ENCODE measurements around the gene METTL26.

Gene METTL26

DNA sequence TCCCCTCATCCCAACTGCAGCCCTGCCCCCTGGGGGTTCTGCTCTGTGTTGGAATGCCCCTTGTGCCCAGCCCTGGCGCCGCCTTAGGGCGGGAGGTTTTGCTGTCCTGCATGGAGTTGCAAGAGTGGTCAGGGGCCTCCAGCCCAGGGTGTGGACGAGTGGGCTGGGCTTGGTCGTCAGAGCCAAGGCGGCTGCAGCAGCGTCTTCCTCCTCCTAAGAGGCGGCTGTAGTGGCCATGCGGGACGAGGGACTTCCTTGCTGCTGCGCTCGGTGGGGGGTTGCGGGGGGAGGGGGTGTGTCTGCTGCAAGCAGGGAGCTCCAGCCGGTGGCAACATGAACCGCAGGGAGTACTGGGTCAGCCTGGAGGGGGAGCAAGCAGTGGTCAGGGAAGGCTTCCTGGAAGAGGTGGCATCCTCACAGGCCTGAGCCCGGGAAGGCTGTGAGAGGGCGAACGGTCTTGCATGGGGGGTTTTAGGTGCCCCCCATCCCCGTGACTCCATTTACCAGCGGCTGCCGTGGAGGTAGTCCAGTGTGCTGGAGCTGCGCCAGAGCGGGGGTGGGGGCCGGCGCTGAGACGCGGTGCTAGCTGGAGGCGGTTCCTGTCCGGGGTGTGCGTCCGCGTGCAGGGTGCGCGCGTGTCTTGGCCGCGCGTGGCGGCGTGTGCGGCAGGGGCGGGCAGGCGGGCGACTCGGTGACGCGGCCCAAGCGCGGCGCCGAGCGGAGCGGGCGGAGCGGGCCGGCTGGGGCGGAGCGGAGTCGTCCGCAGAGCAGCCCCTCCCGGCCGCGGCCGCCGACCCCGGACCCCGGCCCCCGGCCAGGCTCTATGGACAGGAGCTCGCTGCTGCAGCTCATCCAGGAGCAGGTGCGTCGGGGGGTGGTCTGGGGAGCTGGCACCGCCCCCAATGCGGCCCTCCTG is 39.1 kb upstream of the METTL26 start, which contains the start of gene RHBDL1:
Gene RHBDL1, plus strand, starts transcription at position 704 of the 916 bp plus-strand sequence. Its CDS starts 120 bp downstream, at position 824.
- DNase-seq: no peak

DNA sequence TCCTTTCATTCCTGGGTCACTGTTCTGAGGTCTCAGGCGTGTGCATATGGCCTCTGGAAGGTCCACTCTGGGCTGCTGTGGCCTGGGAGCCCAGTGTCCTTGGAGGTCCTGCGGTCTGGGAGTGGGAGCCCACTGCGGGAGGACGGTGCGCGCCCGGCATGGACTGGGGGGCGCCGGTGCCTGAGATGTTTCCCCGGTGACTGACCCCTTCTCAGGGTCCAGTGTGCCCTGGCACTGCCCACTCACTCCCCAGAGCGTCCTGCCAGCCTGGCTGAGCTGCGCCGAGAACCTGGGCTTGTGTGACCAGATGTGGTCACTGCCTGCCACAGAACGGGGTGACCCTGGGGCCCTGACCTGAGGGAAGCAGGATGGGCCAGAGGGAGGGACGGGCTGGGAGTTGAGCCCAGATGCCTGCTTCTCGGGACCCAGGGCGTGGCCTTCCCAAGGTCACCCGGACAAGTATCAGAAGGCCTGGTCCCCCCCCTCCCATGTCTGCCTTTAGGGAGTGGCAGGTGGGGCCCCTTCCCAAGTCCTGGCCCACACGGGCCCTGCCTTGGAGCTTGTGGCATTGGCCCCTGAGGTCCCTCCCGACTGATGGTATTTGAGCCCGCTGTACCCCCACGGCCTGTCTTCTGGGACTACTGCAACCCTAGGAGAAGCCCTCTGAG is 38.2 kb upstream of the METTL26 start:
- no peak for DNase-seq

DNA sequence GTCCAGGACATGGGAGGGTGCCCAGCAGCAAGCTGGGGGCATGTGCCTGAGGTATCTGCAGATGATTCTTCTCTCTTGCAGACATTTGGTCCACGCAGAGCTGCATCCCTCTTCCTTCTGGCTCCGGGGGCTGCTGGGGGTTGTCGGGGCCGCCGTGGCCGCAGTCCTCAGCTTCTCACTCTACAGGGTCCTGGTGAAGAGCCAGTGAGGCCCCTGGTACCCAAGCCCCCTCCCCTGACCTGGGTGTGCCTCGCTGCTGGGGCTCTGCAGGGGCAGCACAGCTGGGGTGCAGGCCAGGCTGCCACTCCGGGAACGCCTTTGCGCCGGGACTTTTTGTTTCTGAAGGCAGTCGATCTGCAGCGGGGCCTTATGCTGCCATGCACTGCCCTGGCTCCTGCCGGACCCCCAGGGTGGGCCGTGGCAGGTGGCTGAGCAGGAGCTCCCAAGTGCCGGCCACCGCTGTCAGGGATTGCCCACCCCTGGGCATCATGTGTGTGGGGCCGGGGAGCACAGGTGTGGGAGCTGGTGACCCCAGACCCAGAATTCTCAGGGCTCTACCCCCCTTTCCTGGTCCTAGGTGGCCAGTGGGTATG is 37.4 kb upstream of the METTL26 start:
- no peak for DNase-seq

DNA sequence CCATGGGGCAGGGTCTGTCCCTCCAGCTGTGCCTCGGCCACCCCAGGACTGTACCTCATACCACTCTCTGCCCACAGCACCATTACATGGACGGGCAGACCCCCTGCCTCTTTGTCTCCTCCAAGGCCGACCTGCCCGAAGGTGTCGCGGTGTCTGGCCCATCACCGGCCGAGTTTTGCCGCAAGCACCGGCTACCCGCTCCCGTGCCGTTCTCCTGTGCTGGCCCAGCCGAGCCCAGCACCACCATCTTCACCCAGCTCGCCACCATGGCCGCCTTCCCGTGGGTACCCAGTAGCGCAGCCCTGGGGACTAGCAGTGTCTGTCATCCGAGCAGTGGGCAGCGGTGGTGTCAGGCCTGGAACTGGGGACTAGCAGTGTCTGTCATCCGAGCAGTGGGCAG is 36.7 kb upstream of the METTL26 start:
- no peak for DNase-seq

DNA sequence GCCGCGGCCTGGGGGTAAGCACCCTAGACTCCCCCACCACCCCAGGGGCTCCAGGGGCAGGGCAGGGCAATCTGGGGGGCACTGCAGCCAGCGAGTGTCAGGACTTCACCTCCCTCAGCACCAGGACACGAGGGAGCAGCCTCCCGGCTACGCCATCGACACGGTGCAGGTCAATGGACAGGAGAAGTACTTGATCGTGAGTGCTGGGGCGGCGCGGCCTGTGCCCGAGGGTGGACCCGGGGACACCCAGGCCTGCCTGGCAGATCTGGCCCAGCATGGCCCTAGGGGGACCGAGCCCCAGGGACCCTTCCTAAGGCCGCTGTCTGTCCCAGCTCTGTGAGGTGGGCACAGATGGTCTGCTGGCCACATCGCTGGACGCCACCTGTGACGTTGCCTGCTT is 36.3 kb upstream of the METTL26 start:
- DNase-seq: no peak

DNA sequence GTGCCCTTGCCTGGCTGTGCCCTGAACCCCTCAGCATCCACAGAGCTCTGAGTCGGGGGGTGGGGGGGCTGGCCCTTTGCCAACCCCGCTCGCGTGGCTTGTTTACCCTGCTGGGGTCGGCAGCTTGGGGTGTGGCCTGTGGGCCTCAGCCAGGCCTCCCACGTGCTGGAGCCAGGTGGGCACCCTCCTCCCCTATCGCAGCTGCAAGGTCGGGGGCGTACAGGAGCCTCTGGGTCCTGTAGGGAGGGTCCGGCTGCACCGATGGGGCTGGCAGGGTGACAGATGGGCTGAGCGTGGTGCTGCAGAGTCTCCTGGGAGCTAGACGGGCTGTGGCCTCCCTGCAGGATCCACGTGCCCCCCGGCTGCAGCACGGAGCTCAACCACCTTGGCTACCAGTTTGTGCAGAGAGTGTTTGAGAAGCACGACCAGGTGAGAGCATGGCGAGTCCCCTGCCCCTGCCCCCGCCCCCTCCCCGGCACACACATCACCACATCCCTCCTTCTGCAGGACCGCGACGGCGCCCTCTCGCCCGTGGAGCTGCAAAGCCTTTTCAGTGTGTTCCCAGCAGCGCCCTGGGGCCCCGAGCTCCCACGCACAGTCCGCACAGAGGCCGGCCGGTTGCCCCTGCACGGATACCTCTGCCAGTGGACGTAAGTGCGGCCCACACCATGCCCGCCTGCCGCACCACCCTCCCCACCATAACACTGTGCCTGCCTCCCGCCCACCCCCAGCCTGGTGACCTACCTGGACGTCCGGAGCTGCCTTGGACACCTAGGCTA is 35.4 kb upstream of the METTL26 start:
- DNase-seq: no peak

DNA sequence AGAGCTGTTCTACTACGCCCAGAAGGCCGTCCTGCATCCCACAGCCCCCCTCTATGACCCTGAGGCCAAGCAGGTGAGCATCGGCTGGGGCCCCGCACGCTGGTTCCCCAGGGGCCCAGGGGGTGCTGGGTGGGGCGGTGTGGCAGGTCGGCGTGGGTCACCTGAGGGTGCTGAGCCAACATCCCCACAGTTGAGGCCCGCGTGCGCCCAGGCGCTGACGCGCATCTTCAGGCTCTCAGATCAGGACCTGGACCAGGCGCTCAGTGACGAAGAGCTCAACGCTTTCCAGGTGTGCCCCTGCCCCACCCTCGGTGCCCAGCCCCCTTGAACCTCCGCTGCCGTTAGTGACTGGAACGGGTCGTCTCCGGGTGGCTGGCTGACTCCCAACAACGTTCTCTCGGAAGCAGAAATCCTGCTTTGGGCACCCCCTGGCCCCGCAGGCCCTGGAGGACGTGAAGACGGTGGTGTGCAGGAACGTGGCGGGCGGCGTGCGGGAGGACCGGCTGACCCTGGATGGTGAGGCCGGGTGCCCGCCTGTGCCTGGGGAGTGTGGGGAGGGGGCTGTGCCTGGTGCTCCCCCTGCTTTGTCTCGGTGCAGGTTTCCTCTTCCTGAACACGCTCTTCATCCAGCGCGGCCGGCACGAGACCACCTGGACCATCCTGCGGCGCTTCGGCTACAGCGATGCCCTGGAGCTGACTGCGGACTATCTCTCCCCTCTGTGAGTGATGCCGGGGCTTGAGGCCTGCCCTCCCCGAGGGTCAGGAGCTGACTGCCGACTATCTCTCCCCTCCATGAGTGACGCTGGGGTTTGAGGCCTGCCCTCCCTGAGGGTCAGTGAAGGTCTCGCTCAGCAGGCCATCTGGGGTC is 34.6 kb upstream of the METTL26 start:
- no peak for DNase-seq

DNA sequence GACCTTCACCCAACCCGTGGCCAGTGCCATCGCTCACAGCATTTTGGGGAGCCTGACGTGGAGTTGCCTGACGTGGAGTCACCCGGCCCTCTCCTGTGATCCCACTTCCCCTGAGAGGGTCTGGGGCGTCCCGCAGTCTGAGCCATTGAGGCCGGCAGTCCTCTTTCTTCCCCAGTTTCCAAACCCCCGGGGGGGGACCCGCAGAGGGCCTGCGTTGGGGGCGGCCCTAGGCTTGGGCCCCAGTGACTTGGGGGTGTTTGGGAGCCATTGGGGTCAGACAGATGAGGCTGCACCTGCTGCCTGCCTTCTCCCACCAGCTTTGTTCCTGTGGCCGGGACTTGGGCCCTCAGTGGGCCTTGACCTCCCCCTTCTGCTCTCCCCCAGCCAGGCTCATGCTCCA is 33.6 kb upstream of the METTL26 start:
- DNase-seq: no peak

DNA sequence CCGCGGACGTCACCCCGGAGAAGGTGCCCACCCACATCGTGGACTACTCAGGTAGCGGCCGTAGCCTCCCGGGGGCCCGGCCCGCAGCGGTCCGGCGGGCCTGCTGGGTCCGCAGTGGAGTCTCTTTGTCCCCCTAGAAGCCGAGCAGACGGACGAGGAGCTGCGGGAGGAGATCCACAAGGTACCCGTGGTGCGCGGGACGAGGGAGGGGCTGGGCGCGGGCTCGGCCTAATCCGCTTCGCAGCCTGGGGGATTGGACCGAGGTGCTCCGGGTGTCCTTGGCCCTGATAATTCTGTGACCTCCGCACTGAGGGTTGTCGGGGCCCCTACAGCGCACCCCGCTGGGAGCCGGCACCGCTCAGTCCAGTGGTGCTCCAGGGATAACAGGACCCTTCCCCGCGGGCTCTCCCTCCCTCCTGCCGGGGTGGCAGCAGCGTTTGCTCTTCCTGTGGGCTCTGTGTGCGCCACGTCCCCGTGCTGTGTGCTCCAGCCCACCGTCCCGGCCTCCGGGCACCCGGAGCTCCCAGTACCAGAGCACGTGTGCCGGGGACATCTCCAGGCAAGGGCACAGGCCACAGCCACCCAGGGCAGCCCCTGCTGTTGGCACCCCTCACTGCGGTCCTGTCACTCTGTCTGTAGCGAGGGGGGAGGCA is 32.5 kb upstream of the METTL26 start:
- no peak for DNase-seq

DNA sequence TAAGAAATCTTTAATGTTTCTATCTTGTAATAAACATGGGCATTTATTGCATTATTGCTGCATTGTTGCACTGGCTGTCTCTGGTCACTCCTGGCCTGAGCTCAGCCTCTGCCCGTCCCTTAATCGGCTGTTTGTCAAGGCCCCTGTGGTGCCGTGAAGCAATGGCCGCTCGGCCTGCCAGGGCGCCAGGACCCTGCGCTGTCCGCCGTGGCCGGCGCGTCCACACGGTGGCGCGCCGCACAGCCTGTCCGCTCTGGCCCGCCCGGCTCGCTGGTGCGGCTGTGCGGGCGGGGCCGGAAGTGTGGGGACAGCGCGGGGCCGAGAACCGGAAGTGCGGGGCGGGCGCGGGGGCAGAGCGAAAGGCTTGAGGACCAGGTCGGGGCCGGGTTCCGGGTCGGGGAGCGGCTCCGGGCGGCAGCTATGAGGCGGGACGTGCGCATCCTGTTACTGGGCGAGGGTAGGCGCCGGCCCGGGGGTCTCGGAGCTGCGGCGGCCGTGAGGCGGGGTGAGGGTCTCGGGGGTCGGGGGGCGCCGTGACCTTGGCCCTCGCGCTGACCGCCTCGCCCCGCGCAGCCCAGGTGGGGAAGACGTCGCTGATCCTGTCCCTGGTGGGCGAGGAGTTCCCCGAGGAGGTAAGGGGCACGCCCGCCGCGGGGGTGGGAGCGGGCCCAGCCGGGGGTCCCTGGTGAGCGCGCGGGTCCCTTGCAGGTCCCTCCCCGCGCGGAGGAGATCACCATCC is 31.8 kb upstream of the METTL26 start, which contains the start of gene RHOT2:
Gene RHOT2, plus strand, starts transcription at position 353 of the 739 bp plus-strand sequence. Its CDS starts 68 bp downstream, at position 421.
- DNase-seq: peak; percentile 94 to 96

DNA sequence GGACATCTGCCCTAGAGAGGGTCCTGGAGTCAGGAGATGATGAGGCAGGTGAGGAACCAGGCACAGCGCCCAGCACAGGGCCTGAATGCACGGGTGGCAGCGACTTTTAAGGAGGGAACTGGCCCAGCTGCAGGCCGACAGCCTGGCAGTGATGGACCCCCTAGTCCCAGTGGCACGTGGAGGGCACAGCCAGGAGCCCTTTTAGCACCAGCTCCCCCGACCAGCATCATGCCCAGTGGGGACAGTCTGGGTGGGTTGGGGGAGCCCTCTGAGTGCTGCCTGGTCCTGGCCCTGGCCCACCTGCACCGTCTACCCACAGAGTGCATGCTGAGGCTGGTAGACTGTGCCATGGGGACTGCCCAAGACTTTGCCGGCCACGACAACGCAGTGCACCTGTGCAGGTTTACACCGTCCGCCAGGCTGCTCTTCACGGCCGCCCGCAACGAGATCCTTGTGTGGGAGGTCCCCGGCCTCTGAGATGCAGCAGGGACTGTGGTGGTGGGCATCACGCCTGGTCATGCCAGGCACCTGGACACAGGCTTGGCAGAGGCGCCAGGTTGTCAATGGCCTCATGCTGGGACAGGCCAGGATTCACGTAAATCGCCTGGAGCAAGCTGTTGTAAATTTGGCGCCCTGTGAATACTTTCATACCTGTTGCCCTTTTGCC is 31.1 kb upstream of the METTL26 start:
- DNase-seq: no peak

DNA sequence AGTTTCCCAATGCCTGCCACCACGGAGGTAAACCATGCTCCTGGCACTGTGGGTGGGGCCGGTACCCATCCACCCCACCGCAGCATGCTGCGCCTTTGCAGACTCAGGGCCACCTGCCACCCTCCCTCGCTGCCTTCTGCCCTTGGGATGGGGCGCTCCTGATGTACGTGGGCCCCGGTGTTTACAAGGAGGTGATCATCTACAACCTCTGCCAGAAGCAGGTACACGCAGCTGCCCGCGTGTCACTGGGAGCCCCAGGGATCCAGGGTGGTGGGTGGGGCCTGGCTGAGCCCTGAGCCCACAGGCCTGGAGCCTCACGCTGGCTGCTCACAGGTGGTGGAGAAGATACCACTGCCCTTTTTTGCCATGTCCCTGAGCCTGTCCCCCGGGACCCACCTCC is 30.5 kb upstream of the METTL26 start:
- no peak for DNase-seq

DNA sequence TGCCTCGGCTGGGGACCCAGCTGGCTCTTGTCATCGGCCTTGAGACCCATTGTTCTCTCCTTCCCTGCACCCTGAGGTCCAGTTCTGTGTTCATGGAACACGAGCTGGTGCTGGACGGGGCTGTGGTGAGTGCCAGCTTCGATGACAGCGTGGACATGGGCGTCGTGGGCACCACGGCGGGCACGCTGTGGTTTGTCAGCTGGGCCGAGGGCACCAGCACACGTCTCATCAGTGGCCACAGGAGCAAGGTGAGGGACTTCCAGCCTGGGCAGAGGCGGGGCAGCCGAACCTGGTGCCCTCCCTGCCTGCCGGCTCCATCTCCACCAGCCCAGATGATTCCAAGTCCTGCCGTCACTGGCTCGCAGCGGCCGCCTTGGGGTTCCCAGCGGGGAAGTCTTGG is 26.5 kb upstream of the METTL26 start:
- no peak for DNase-seq

DNA sequence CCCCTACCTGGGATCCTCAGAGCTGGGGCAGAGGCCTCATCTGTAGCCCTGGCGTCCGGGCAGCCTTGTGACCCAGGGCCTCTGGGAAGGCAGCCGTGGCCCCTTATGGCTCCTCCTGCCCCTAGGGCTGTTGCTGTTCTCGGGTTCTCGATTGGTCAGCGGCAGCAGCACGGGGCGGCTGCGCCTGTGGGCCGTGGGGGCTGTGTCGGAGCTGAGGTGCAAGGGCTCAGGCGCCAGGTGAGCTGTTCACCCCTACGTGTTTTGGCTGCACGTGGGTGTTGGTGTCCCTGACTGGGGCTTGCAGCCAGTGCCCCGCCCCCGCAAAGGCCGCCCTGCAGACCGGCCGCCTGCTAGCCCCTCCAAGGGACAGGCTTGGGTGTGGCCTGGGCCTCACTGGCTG is 26.0 kb upstream of the METTL26 start:
- DNase-seq: no peak

DNA sequence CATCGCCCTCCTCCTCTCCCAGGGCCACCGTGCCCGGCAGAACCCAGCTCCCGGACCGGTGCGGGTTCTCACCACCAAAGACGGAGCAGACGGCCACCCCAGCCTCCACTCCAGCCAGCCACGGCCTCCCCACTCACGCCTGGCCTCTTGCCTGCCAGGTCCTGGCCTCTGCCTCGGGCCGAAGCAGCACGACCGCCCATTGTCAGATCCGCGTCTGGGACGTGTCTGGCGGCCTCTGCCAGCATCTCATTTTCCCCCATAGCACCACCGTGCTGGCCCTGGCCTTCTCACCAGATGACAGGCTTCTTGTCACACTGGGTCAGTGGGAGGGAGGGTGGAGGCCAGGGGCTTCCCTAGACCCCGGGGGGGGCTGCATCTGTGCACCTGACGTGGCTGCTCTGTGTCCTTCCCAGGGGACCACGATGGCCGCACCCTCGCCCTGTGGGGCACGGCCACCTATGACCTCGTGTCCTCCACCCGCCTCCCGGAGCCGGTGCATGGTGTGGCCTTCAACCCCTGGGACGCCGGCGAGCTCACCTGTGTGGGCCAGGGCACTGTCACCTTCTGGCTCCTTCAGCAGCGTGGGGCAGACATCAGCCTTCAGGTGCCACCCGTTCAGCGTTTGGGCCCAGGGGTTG is 25.2 kb upstream of the METTL26 start:
- no peak for DNase-seq

DNA sequence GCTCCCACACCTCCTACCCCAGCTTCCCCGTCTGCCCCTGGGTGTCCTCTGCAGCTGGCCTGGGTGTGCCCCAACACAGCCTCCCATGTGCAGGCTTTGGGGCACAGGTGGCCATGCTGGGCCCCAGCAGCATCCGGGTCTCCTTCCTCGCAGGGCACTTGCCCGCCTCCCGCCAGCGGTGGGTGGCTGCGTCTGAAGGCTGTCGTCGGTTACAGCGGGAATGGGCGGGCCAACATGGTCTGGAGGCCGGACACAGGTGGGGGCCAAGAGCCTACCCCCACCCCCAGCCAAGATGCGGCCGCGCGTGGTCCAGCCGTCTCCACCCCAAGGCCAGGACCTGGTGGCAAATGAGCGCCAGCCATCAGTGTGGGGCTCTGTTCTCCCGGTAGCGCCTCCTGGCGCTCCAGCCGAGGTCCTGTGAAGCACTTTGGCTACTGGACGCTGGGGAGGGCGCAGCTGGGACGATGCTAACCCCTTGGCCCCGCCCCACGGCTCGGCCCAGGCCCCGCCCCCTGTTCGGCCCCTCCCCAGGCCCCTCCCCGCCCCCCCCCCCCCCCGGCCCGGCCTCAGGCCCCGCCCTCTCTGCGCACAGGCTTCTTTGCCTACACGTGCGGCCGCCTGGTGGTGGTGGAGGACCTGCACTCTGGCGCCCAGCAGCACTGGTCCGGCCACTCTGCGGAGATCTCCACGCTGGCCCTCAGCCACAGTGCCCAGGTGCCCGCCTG is 24.5 kb upstream of the METTL26 start:
- DNase-seq: peak; percentile 56 to 65

DNA sequence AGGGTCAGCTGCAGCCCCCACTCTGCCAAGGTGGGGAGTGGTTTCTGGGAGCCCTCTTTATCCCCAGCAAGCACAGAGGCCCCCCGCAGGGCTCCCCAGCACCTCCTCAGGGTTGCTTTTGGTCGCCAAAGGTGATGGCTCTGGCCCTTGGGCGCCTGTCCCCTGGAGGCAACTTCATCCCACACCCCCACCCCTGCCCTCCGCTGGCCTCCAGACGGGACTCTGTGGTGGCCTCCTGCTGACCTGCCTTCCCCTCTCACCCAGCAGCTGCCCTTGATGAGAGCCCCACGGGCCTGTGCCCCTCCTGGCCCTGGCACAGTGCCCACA is 24.0 kb upstream of the METTL26 start:
- DNase-seq: no peak

DNA sequence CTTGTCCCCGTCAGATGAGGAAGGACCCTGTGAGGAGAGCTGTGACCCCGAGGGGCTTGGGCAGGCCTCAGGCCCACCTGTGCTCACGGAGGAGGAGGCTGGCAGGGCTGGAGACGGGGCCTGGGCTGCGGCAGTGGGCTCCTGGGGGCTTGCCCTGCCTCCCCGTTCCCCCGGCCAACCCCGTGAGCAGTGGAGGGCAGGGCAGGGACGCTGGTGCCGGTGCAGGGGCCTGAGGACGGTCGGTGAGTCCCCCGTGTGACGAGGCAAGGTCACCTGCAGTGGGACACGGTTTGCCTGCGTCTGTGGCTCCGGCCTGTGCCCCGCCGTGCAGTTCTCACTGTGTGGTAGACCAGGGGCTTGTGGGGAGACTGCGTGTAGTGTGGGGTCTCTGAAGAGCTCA is 23.5 kb upstream of the METTL26 start:
- no peak for DNase-seq
